Heart left ventricle (tissue), 13 donors: ENCODE measurements around the gene PTCHD1.

Experiments used
- POLR2A ChIP-seq, 2 donors: fragments of 450-650 bp; IDR thresholded peaks; one replicate each; pipeline ENCODE4 v1.6.1; 2017; ENCODE audit warnings: antibody characterized with exemption in 2 of 2, mild to moderate bottlenecking in 2 of 2, moderate library complexity in 2 of 2
- TF ChIP-seq, protein P1 (sequence below), 12 donors: fragments of 200-600 bp; sonication (generic) in 4 of 12; IDR thresholded peaks; one replicate each; pipeline versions ENCODE4 v1.5.0 to v1.8.0; 2018 to 2022; ENCODE audit warnings: antibody characterized with exemption in 12 of 12, mild to moderate bottlenecking in 5 of 12
- donor health status: ischemic (EF 13 %, LVEDD 7.1; RV severe dilation, severe dysfunction).
- donor health status: DM: no; HTN: yes; CAD: no.
- donor health status: DM: no; HTN: no; CAD: no.
- donor health status: ischemic (EF 25% LVEDD 6.9; RV normal size, moderate dysfunction).
- donor health status: ischemic (EF 25% LVEDD 5.7; RV mildly dilated, moderate dysfunction).
- donor health status: ischemic (EF 35%, LVEDD 5.7; RV mildly dilated, moderate dysfunction).
- donor health status: nonischemic (EF 11% LVEDD 7.7; RV severe dilation, severe dysfunction).
- donor health status: DM: yes; HTN: yes; CAD: no.
- donor health status: PGD.
- donor health status: ischemic (EF 29% LVEDD 5.4; RV normal size, mild dysfunction).
- donor health status: nonischemic (EF 23%, LVEDD 6.1; RV moderate dilation, normal function).

GRCh38 chrX:23396263-23396662 is 61.6 kb downstream of the PTCHD1 start:
- TF ChIP-seq, protein P1, sequence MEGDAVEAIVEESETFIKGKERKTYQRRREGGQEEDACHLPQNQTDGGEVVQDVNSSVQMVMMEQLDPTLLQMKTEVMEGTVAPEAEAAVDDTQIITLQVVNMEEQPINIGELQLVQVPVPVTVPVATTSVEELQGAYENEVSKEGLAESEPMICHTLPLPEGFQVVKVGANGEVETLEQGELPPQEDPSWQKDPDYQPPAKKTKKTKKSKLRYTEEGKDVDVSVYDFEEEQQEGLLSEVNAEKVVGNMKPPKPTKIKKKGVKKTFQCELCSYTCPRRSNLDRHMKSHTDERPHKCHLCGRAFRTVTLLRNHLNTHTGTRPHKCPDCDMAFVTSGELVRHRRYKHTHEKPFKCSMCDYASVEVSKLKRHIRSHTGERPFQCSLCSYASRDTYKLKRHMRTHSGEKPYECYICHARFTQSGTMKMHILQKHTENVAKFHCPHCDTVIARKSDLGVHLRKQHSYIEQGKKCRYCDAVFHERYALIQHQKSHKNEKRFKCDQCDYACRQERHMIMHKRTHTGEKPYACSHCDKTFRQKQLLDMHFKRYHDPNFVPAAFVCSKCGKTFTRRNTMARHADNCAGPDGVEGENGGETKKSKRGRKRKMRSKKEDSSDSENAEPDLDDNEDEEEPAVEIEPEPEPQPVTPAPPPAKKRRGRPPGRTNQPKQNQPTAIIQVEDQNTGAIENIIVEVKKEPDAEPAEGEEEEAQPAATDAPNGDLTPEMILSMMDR (IDR thresholded peaks at IDR 0.05) = no peak
- TF ChIP-seq POLR2A (IDR thresholded peaks at IDR 0.05) = no peak
